Activated B cell treated with CpG ODN at 0.5 μM for 24 hours (primary cell): ENCODE results near the gene ZNF428. TPM values are rescaled to one million over a fixed set of nuclear protein-coding genes. Genes with fewer than 3 reads are reported as not detected.

Experiments used
- ATAC-seq: fragments of 200-7000 bp; cut with Tn5 transposase; one replicate; pipeline ENCODE4 v1.10.0; 2021; ENCODE audit warnings: low read depth, mild to moderate bottlenecking, moderate library complexity
- CTCF ChIA-PET: fragments of 350-600 bp; sonication (Branson Sonifier 250); formaldehyde crosslinking; loops from one replicate; lab custom pipeline; 2021; ENCODE audit warnings: antibody characterized with exemption; lab: Charles Lee
- POLR2A ChIA-PET: fragments of 350-600 bp; sonication (Branson Sonifier 250); formaldehyde crosslinking; loops from one replicate; lab custom pipeline; 2021; ENCODE audit warnings: antibody characterized with exemption; lab: Charles Lee
- DNase-seq: peaks from one replicate; pipeline ENCODE4 v3.0.0; 2022
- H3K27ac Mint-ChIP-seq: one replicate; pipeline ENCODE4 v1.8.0; 2020; ENCODE audit warnings: mixed read lengths
- H3K27me3 Mint-ChIP-seq: one replicate; pipeline ENCODE4 v1.8.0; 2021; ENCODE audit warnings: mixed read lengths
- H3K36me3 Mint-ChIP-seq: one replicate; pipeline ENCODE4 v1.8.0; 2021; ENCODE audit warnings: low read depth, mixed read lengths
- H3K4me1 Mint-ChIP-seq: one replicate; pipeline ENCODE4 v1.8.0; 2021; ENCODE audit warnings: mixed read lengths
- H3K4me3 Mint-ChIP-seq: one replicate; pipeline ENCODE4 v1.8.0; 2020; ENCODE audit warnings: mild to moderate bottlenecking, mixed read lengths
- H3K9me3 Mint-ChIP-seq: one replicate; pipeline ENCODE4 v1.8.0; 2020; ENCODE audit warnings: mixed read lengths
- intact Hi-C: fragments of 100-400 bp; cut with micrococcal nuclease; formaldehyde crosslinking; loops from one replicate; pipeline ENCODE4 v1.15.1; 2024
- total RNA-seq: library from RNA; stranded (reverse); gene quantifications from 2 replicates; pipeline ENCODE4 v1.2.3, GENCODE V29; 2022
- TF ChIP-seq, protein P1 (sequence below): fragments of 200-600 bp; IDR thresholded peaks from one replicate; pipeline ENCODE4 v1.8.0; 2022; ENCODE audit warnings: antibody characterized with exemption, mild to moderate bottlenecking

Gene ZNF428
- total RNA-seq, 1 donor from 2014 or later: 26.2 TPM

- ChIA-PET POLR2A (interaction anchor here (0.6 kb wide), 1 partner anchor 12 kb away, joined by 6 read pairs; no protein-coding TSS in a partner anchor), CTCF (no interaction called here)
- Mint-ChIP-seq H3K27ac (no peak overlapping the region), H3K27me3 (peaks cover 31% of the 10 kb centered on the region), H3K9me3 (peaks cover 1% of the 10 kb centered on the region), H3K4me1 (peaks cover 19% of the 10 kb centered on the region), H3K36me3 (no peaks in the 10 kb centered on the region), H3K4me3 (peak overlapping the region; percentile 52)
- ATAC-seq: no peak
- intact Hi-C loops: no loop called here
- no peak for DNase-seq
- TF ChIP-seq, protein P1, sequence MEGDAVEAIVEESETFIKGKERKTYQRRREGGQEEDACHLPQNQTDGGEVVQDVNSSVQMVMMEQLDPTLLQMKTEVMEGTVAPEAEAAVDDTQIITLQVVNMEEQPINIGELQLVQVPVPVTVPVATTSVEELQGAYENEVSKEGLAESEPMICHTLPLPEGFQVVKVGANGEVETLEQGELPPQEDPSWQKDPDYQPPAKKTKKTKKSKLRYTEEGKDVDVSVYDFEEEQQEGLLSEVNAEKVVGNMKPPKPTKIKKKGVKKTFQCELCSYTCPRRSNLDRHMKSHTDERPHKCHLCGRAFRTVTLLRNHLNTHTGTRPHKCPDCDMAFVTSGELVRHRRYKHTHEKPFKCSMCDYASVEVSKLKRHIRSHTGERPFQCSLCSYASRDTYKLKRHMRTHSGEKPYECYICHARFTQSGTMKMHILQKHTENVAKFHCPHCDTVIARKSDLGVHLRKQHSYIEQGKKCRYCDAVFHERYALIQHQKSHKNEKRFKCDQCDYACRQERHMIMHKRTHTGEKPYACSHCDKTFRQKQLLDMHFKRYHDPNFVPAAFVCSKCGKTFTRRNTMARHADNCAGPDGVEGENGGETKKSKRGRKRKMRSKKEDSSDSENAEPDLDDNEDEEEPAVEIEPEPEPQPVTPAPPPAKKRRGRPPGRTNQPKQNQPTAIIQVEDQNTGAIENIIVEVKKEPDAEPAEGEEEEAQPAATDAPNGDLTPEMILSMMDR: no peak
These were observed 21.9 kb upstream of the ZNF428 start for GRCh38 chr19:43641333-43641732.

DNA sequence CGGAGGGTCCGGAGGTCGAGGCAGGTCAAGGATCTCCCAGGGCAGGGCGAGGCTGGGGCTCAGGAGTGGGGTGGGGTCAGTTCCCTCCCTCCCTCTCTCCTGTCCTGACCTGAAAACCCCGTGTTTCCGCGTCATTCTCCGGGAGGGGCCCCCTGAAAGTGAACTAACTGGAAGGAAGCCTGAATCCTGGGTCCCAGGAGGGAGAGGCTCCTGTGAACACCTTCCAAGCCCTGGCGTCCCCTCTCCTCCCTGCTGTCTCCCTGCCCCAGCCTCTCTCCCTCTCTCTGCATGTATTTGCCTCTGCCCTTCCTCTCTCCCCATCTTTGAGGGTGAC lies 21.0 kb upstream of the ZNF428 start:
- peak overlapping the region; percentile 79 for H3K4me3 Mint-ChIP-seq
- ChIA-PET POLR2A (no interaction called here), CTCF (interaction anchor here (0.7 kb wide), 1 partner anchor 169 kb away, joined by 4 read pairs; no protein-coding TSS in a partner anchor)
- H3K36me3 Mint-ChIP-seq: no peaks in the 10 kb centered on the region
- no peak for ATAC-seq
- intact Hi-C loops: no loop called here
- H3K27me3 Mint-ChIP-seq: peaks cover 31% of the 10 kb centered on the region
- TF ChIP-seq, protein P1: no peak
- no peaks in the 10 kb centered on the region for H3K9me3 Mint-ChIP-seq
- DNase-seq: no peak
- peaks cover 19% of the 10 kb centered on the region for H3K4me1 Mint-ChIP-seq
- no peak overlapping the region for H3K27ac Mint-ChIP-seq

GRCh38 chr19:43639519-43640423 lies 20.3 kb upstream of the ZNF428 start, which contains the start of gene CADM4:
Gene CADM4 (minus strand): TSS chr19:43639850. CDS start chr19:43639790, 60 bp downstream.
- POLR2A ChIA-PET: no interaction called here
- peak within 1 kb of the TSS; percentile 80 for H3K4me3 Mint-ChIP-seq
- H3K9me3 Mint-ChIP-seq: no peaks in the 10 kb centered on the region
- H3K27me3 Mint-ChIP-seq: peaks cover 34% of the 10 kb centered on the region
- H3K4me1 Mint-ChIP-seq: peaks cover 23% of the 10 kb centered on the region
- intact Hi-C loops: loop anchor here (5.0 kb wide), 1 partner anchor 42 kb away; the partner anchor contains the start of genes IRGQ and ZNF576
- ATAC-seq (peak; percentile 85), DNase-seq (peak; percentile 49)
- no peaks in the 10 kb centered on the region for H3K36me3 Mint-ChIP-seq
- TF ChIP-seq, protein P1: no peak
- CTCF ChIA-PET: interaction anchor here (0.7 kb wide), 1 partner anchor 170 kb away, joined by 4 read pairs; no protein-coding TSS in a partner anchor
- H3K27ac Mint-ChIP-seq: no peak within 1 kb of the TSS

DNA sequence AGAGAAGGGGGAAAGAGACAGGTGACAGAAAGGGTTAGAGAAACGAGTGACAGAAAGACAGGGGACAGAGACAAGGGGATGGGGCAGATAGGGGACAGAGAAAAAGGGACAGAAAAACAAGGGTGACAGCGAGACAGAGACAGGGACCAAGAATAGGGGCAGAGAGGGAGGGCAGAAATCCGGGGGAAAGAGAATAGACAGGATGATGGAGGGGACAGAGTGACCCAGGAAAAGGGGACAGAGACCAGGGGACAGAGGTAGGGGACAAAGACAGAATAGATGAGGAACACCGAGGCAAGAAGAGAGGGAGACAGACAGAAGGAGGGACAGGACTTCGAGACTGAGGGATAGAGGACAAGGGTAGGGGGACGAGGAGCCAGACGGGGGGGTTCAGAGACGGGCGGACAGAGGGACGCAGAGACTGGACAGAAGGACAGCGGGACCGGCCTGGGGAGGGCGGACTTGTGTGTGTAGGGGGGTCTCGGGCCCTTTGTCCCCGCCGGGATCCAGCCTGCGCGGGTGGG lies 19.6 kb upstream of the ZNF428 start:
- DNase-seq (no peak), ATAC-seq (no peak)
- H3K9me3 Mint-ChIP-seq: no peaks in the 10 kb centered on the region
- intact Hi-C loops: loop anchor here (5.0 kb wide), 1 partner anchor 42 kb away; the partner anchor contains the start of genes IRGQ and ZNF576
- H3K27me3 Mint-ChIP-seq: peaks cover 34% of the 10 kb centered on the region
- H3K4me1 Mint-ChIP-seq: peaks cover 23% of the 10 kb centered on the region
- ChIA-PET CTCF (no interaction called here), POLR2A (no interaction called here)
- no peak overlapping the region for H3K27ac Mint-ChIP-seq
- TF ChIP-seq, protein P1: no peak
- no peaks in the 10 kb centered on the region for H3K36me3 Mint-ChIP-seq
- H3K4me3 Mint-ChIP-seq: peak overlapping the region; percentile 80
